PC-3 (cell line): ENCODE data around the gene ST7. TPM values are rescaled to one million over a fixed set of nuclear protein-coding genes. Genes with fewer than 3 reads are reported as not detected.
A peak's percentile ranks its signal among the peaks of the same experiment; 100 is the strongest.

Experiments
- ATAC-seq: fragments of 200-7000 bp; cut with Tn5 transposase; 2 replicates; pipeline ENCODE4 v1.9.1; 2020; ENCODE audit warnings: mild to moderate bottlenecking, moderate library complexity
- BruUV-seq: library from RNA; stranded (reverse); fragments of 400-500 nt; replicated peaks from 2 replicates; lab custom pipeline; 2021; lab: Mats Ljungman, UMichigan
- CTCF ChIA-PET: fragments of 300-600 bp; sonication (Branson Sonifier 250); formaldehyde crosslinking; loops from one replicate; lab custom pipeline; 2022; ENCODE audit warnings: antibody characterized with exemption; lab: Charles Lee
- POLR2A ChIA-PET: fragments of 300-600 bp; sonication (Branson Sonifier 250); formaldehyde crosslinking; loops from one replicate; lab custom pipeline; 2022; ENCODE audit warnings: antibody characterized with exemption; ENCODE audit not compliant: unreplicated experiment; lab: Charles Lee
- DNase-seq: peaks from one replicate; pipeline ENCODE4 v3.0.0-alpha.2; 2015
- H2AFZ ChIP-seq: fragments of 300-600 bp; sonication (generic); 2 replicates; pipeline ENCODE4 v1.6.0; 2016; ENCODE audit warnings: antibody characterized with exemption, low read length
- H3F3A ChIP-seq: fragments of 300-600 bp; sonication (generic); one replicate; pipeline ENCODE4 v1.6.0; 2017; ENCODE audit warnings: antibody characterized with exemption, low read length, control low read depth, mild to moderate bottlenecking; ENCODE audit not compliant: unreplicated experiment
- H3K27ac ChIP-seq: fragments of 300-600 bp; sonication (generic); 2 replicates; pipeline ENCODE4 v1.5.1; 2016; ENCODE audit warnings: mild to moderate bottlenecking, low read length
- H3K27me3 ChIP-seq: fragments of 300-600 bp; sonication (generic); 2 replicates; pipeline ENCODE4 v1.6.1; 2016; ENCODE audit warnings: low read length, mixed read lengths
- H3K36me3 ChIP-seq: fragments of 300-600 bp; sonication (generic); 2 replicates; pipeline ENCODE4 v1.6.1; 2016; ENCODE audit warnings: low read depth, mixed run types, low read length, mixed read lengths
- H3K4me1 ChIP-seq: fragments of 300-600 bp; sonication (generic); 2 replicates; pipeline ENCODE4 v1.5.1; 2016; ENCODE audit warnings: low read length; ENCODE audit not compliant: insufficient read depth
- H3K4me2 ChIP-seq: fragments of 300-600 bp; sonication (generic); 2 replicates; pipeline ENCODE4 v1.6.0; 2016; ENCODE audit warnings: low read length
- H3K4me3 ChIP-seq: fragments of 300-600 bp; sonication (generic); 2 replicates; pipeline ENCODE4 v1.5.1; 2016; ENCODE audit warnings: mild to moderate bottlenecking, low read length, mixed read lengths
- H3K79me2 ChIP-seq: fragments of 300-600 bp; sonication (generic); 2 replicates; pipeline ENCODE4 v1.6.1; 2017; ENCODE audit warnings: low read length, mixed read lengths
- H3K9ac ChIP-seq: fragments of 300-600 bp; sonication (generic); 2 replicates; pipeline ENCODE4 v1.6.0; 2016; ENCODE audit warnings: mild to moderate bottlenecking, low read length
- H3K9me2 ChIP-seq: fragments of 300-600 bp; sonication (generic); replicated peaks from 2 replicates; pipeline ENCODE4 v1.6.1; 2016; ENCODE audit warnings: mixed run types, low read length, mixed read lengths
- H3K9me3 ChIP-seq: fragments of 300-600 bp; sonication (generic); 2 replicates; pipeline ENCODE4 v1.6.1; 2016; ENCODE audit warnings: low read length, mixed read lengths
- H4K20me1 ChIP-seq: fragments of 300-600 bp; sonication (generic); 2 replicates; pipeline ENCODE4 v1.6.1; 2016; ENCODE audit warnings: low read length, mixed read lengths
- CTCF ChIP-seq: fragments of 300-600 bp; sonication (generic); conservative IDR thresholded peaks from 2 replicates; pipeline ENCODE4 v1.5.1; 2017; ENCODE audit warnings: antibody characterized with exemption, low read depth, mild to moderate bottlenecking, low read length
- EZH2 ChIP-seq: fragments of 300-600 bp; sonication (generic); IDR thresholded peaks from one replicate; pipeline ENCODE4 v1.6.1; 2017; ENCODE audit warnings: antibody characterized with exemption, mild to moderate bottlenecking, low read length; ENCODE audit not compliant: unreplicated experiment
- EZH2phosphoT487 ChIP-seq: fragments of 300-600 bp; sonication (generic); IDR thresholded peaks from 2 replicates; pipeline ENCODE4 v1.6.1; 2018; ENCODE audit warnings: mild to moderate bottlenecking, antibody characterized with exemption, low read length, borderline replicate concordance
- intact Hi-C: fragments of 100-400 bp; cut with micrococcal nuclease; formaldehyde crosslinking; loops from 2 replicates; pipeline ENCODE4 v1.9.0; 2023
- total RNA-seq: library from RNA; depleted of rRNA; stranded (reverse); fragments of >200 nt; gene quantifications from 2 replicates; pipeline ENCODE4 v1.2.3, GENCODE V29; 2014

The ST7 gene
- total RNA-seq, 1 experiment from 2014 or later: 19.7 TPM

- H3K9me2 ChIP-seq: no peaks in the 10 kb centered on the region
- H3K36me3 ChIP-seq: no peaks in the 10 kb centered on the region
- no peak overlapping the region for H3K27ac ChIP-seq
- TF ChIP-seq CTCF (no peak), EZH2 (no peak), EZH2phosphoT487 (no peak)
- no peak overlapping the region for H3K4me2 ChIP-seq
- peaks cover 22% of the 10 kb centered on the region for H3K79me2 ChIP-seq
- DNase-seq: no peak
- H3K9me3 ChIP-seq: no peaks in the 10 kb centered on the region
- no TSS peak for BruUV-seq
- peaks cover 6% of the 10 kb centered on the region; the same call in 1 of the 2 replicates for H4K20me1 ChIP-seq
- H3K4me3 ChIP-seq: no peak overlapping the region
- ChIA-PET CTCF (interaction anchor here (0.7 to 1.0 kb wide), 2 partner anchors 20 to 54 kb away, joined by 3 read pairs; no protein-coding TSS in a partner anchor), POLR2A (interaction anchor here (0.6 to 0.7 kb wide), 2 partner anchors 191 to 791 kb away, joined by 5 to 18 read pairs; no protein-coding TSS in a partner anchor)
- H3F3A ChIP-seq: no peaks in the 10 kb centered on the region
- no peak overlapping the region for H3K9ac ChIP-seq
- intact Hi-C loops: loop anchor here (5.0 kb wide), 1 partner anchor 114 kb away; no protein-coding TSS in a partner anchor
- no peak overlapping the region for H2AFZ ChIP-seq
- no peak for ATAC-seq
- peaks cover 24% of the 10 kb centered on the region for H3K4me1 ChIP-seq
- no peaks in the 10 kb centered on the region for H3K27me3 ChIP-seq
Measured at GRCh38 chr7:117008118-117008885, 55.0 kb downstream of the ST7 start.

- POLR2A ChIA-PET: interaction anchor here (0.6 to 0.7 kb wide), 3 partner anchors 79 to 792 kb away, joined by 3 to 18 read pairs (median 5); no protein-coding TSS in a partner anchor
- peak; percentile 71 for DNase-seq
Measured at GRCh38 chr7:117008886-117009531, 55.7 kb downstream of the ST7 start.

More at GRCh38 chr7:117008886-117009531, 55.7 kb downstream of the ST7 start:
- no peaks in the 10 kb centered on the region for H3F3A ChIP-seq
- H3K27ac ChIP-seq: peak overlapping the region; percentile 37
- no peak overlapping the region for H3K9ac ChIP-seq
- peaks cover 22% of the 10 kb centered on the region for H3K79me2 ChIP-seq
- H3K9me3 ChIP-seq: no peaks in the 10 kb centered on the region
- H3K4me3 ChIP-seq: no peak overlapping the region
- no peaks in the 10 kb centered on the region for H3K36me3 ChIP-seq
- CTCF ChIA-PET: interaction anchor here (0.6 to 1.0 kb wide), 2 partner anchors 21 to 118 kb away, joined by 3 read pairs; no protein-coding TSS in a partner anchor
- peaks cover 24% of the 10 kb centered on the region for H3K4me1 ChIP-seq
- BruUV-seq: no TSS peak
- no peaks in the 10 kb centered on the region for H3K27me3 ChIP-seq
- intact Hi-C loops: loop anchor here (5.0 kb wide), 1 partner anchor 113 kb away; no protein-coding TSS in a partner anchor
- peaks cover 6% of the 10 kb centered on the region; the same call in 1 of the 2 replicates for H4K20me1 ChIP-seq
- H2AFZ ChIP-seq: no peak overlapping the region
- TF ChIP-seq EZH2 (no peak), CTCF (no peak), EZH2phosphoT487 (no peak)
- peak; percentile 79 for ATAC-seq
- H3K4me2 ChIP-seq: 0 out of 2 replicates have a peak overlapping the region, but pooled peaks have one; percentile 7
- H3K9me2 ChIP-seq: no peaks in the 10 kb centered on the region
